ENCODE results near the gene CEP41. TPM values are rescaled to one million over a fixed set of nuclear protein-coding genes. Genes with fewer than 3 reads are reported as not detected.

CEP41 gene
- polyA plus RNA-seq, 2 of the 4 experiments (the other 2 are of a cell fraction) = 13.0 to 23.1 TPM

- CTCF ChIA-PET = interaction anchor here (1.4 kb wide), 1 partner anchor 12 kb away, joined by 5 read pairs; no protein-coding TSS in a partner anchor
- Histone ChIP-seq H3K4me3 (no peak overlapping the region), H3K4me2 (no peak overlapping the region), H3K27ac (no peak overlapping the region), H3K9me3 (no peaks in the 10 kb centered on the region), H3K4me1 (no peaks in the 10 kb centered on the region)
- 97% methylated on average over 1 of the region's 1 CpG for WGBS (ENCODE audit: missing lambda C conversion rate)
- ATAC-seq = no peak
- FAIRE-seq = no peak
- DNase-seq (ENCODE audit: low read depth in 1 of 2, low spot score in 1 of 2) = no peak
- POLR2A ChIA-PET = no interaction called here
- TF ChIP-seq, protein P1, sequence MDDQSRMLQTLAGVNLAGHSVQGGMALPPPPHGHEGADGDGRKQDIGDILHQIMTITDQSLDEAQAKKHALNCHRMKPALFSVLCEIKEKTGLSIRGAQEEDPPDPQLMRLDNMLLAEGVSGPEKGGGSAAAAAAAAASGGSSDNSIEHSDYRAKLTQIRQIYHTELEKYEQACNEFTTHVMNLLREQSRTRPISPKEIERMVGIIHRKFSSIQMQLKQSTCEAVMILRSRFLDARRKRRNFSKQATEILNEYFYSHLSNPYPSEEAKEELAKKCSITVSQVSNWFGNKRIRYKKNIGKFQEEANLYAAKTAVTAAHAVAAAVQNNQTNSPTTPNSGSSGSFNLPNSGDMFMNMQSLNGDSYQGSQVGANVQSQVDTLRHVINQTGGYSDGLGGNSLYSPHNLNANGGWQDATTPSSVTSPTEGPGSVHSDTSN (IDR thresholded peaks at IDR 0.05) = no peak
- TF ChIP-seq, protein P2, sequence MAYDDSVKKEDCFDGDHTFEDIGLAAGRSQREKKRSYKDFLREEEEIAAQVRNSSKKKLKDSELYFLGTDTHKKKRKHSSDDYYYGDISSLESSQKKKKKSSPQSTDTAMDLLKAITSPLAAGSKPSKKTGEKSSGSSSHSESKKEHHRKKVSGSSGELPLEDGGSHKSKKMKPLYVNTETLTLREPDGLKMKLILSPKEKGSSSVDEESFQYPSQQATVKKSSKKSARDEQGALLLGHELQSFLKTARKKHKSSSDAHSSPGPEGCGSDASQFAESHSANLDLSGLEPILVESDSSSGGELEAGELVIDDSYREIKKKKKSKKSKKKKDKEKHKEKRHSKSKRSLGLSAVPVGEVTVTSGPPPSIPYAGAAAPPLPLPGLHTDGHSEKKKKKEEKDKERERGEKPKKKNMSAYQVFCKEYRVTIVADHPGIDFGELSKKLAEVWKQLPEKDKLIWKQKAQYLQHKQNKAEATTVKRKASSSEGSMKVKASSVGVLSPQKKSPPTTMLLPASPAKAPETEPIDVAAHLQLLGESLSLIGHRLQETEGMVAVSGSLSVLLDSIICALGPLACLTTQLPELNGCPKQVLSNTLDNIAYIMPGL (CRISPR knock-in tag; IDR thresholded peaks at IDR 0.05; ENCODE audit: borderline replicate concordance) = no peak
- TF ChIP-seq HEYL (CRISPR knock-in tag; IDR thresholded peaks at IDR 0.05) (no peak), EHMT2 (IDR thresholded peaks at IDR 0.05; ENCODE audit: low read depth) (no peak), SREBF2 (IDR thresholded peaks at IDR 0.05) (no peak), CBX8 (IDR thresholded peaks at IDR 0.05) (no peak), MAFK (IDR thresholded peaks at IDR 0.05; ENCODE audit: partially characterized antibody) (no peak), CHD2 (IDR thresholded peaks at IDR 0.05; ENCODE audit: low read length, partially characterized antibody) (no peak), NFE2L2 (conservative IDR thresholded peaks at IDR 0.05; ENCODE audit: low read length) (no peak), POLR2A (IDR thresholded peaks at IDR 0.05; ENCODE audit: low read length) (no peak), POLR2AphosphoS2 (conservative IDR thresholded peaks at IDR 0.05; ENCODE audit: low read length) (no peak), SMC3 (IDR thresholded peaks at IDR 0.05) (no peak), RAD21 (conservative IDR thresholded peaks at IDR 0.05 in 1 of 2, IDR thresholded peaks at IDR 0.05 in 1 of 2) (no peak), MAX (IDR thresholded peaks at IDR 0.05) (no peak), MAZ (IDR thresholded peaks at IDR 0.05; ENCODE audit: borderline replicate concordance, low read depth, low read length) (no peak), CHD4 (IDR thresholded peaks at IDR 0.05; ENCODE audit: borderline replicate concordance) (no peak), CBX2 (IDR thresholded peaks at IDR 0.05; ENCODE audit: borderline replicate concordance, low read depth) (no peak), FOSB (CRISPR knock-in tag; IDR thresholded peaks at IDR 0.05) (no peak)
- TF ChIP-seq, protein P3, sequence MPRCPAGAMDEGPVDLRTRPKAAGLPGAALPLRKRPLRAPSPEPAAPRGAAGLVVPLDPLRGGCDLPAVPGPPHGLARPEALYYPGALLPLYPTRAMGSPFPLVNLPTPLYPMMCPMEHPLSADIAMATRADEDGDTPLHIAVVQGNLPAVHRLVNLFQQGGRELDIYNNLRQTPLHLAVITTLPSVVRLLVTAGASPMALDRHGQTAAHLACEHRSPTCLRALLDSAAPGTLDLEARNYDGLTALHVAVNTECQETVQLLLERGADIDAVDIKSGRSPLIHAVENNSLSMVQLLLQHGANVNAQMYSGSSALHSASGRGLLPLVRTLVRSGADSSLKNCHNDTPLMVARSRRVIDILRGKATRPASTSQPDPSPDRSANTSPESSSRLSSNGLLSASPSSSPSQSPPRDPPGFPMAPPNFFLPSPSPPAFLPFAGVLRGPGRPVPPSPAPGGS (IDR thresholded peaks at IDR 0.05) = no peak
- TF ChIP-seq, protein P4, sequence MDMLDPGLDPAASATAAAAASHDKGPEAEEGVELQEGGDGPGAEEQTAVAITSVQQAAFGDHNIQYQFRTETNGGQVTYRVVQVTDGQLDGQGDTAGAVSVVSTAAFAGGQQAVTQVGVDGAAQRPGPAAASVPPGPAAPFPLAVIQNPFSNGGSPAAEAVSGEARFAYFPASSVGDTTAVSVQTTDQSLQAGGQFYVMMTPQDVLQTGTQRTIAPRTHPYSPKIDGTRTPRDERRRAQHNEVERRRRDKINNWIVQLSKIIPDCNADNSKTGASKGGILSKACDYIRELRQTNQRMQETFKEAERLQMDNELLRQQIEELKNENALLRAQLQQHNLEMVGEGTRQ (IDR thresholded peaks at IDR 0.05) = no peak
Observed at GRCh38 chr7:130390486-130390885, 50.3 kb downstream of the CEP41 start.

DNA sequence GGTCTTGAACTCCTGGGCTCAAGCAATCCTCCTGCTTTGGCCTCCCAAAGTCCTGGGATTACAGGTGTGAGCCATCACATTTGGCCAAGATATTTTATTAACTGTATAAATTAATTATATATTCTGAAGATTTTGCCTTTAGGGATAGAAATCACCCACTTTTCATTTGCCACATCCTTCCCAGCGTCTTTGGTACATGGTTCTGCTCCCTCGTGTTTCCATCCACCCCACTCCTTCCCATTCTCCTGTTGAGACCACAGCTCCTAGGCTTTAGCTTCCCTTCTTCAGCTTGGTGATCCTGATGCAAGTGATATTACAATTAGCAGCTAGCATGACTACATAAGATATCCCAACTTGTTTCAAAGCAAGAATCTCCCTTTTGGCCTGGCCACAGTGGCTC, 52.1 kb downstream of the CEP41 start:
- FAIRE-seq (no peak), ATAC-seq (no peak), DNase-seq (ENCODE audit: low read depth in 1 of 2, low spot score in 1 of 2) (no peak)
- Histone ChIP-seq H3K27ac (no peak overlapping the region), H3K4me3 (no peak overlapping the region), H3K4me2 (no peak overlapping the region), H3K9me3 (no peaks in the 10 kb centered on the region), H3K4me1 (no peaks in the 10 kb centered on the region)
- ChIA-PET POLR2A (no interaction called here), CTCF (no interaction called here)
- WGBS (ENCODE audit: missing lambda C conversion rate) = 52% methylated on average over 2 of the region's 2 CpGs
- TF ChIP-seq CHD4 (IDR thresholded peaks at IDR 0.05; ENCODE audit: borderline replicate concordance) (no peak), CTCF (IDR thresholded peaks at IDR 0.05) (no peak)
- TF ChIP-seq, protein P4 (IDR thresholded peaks at IDR 0.05) = no peak
